Caco-2 (cell line): ENCODE measurements around the gene FRMD4B. TPM values are rescaled to one million over a fixed set of nuclear protein-coding genes. Genes with fewer than 3 reads are reported as not detected.

Experiments
- BruUV-seq: library from RNA; stranded (reverse); fragments of 400-500 nt; replicated peaks from 2 replicates; lab custom pipeline; 2021; lab: Mats Ljungman, UMichigan
- CTCF ChIA-PET: fragments of 300-600 bp; sonication (Branson Sonifier 250); formaldehyde crosslinking; loops from one replicate; lab custom pipeline; 2022; ENCODE audit warnings: antibody characterized with exemption; lab: Charles Lee
- POLR2A ChIA-PET: fragments of 300-600 bp; sonication (Branson Sonifier 250); formaldehyde crosslinking; loops from one replicate; lab custom pipeline; 2022; ENCODE audit warnings: antibody characterized with exemption; lab: Charles Lee
- DNase-seq, 2 experiments: peaks; one replicate each; pipeline versions ENCODE4 v3.0.0 to v3.0.0-alpha.2; 2020 to 2022
- H3K27me3 ChIP-seq: replicated peaks from 2 replicates; pipeline ENCODE4 v1.6.0; 2011; ENCODE audit warnings: low read length; ENCODE audit not compliant: control insufficient read depth, insufficient read depth
- H3K36me3 ChIP-seq: 2 replicates; pipeline ENCODE4 v1.5.1; 2011; ENCODE audit warnings: low read length; ENCODE audit not compliant: control insufficient read depth, insufficient read depth
- H3K4me1 ChIP-seq: fragments of 250-450 bp; sonication (Bioruptor Pico); 2 replicates; pipeline ENCODE4 v1.5.1; 2020; ENCODE audit warnings: mild to moderate bottlenecking
- H3K4me3 ChIP-seq: 2 replicates; pipeline ENCODE4 v1.5.1; 2011; ENCODE audit warnings: low read depth, mild to moderate bottlenecking, control low read depth, low read length
- H3K9me3 ChIP-seq: fragments of 250-450 bp; sonication (Bioruptor Pico); 2 replicates; pipeline ENCODE4 v1.5.1; 2020; ENCODE audit warnings: mild to moderate bottlenecking, moderate library complexity
- H3K27ac Mint-ChIP-seq: one replicate; pipeline ENCODE4 v1.8.0; 2022; ENCODE audit warnings: mixed read lengths; ENCODE audit not compliant: unreplicated experiment
- H3K27me3 Mint-ChIP-seq: one replicate; pipeline ENCODE4 v1.8.0; 2022; ENCODE audit warnings: mixed read lengths; ENCODE audit not compliant: insufficient read depth, unreplicated experiment
- H3K36me3 Mint-ChIP-seq: one replicate; pipeline ENCODE4 v1.8.0; 2022; ENCODE audit warnings: mild to moderate bottlenecking, mixed read lengths; ENCODE audit not compliant: insufficient read depth, unreplicated experiment
- H3K4me1 Mint-ChIP-seq: one replicate; pipeline ENCODE4 v1.8.0; 2022; ENCODE audit warnings: low read depth, mixed read lengths; ENCODE audit not compliant: unreplicated experiment
- H3K4me3 Mint-ChIP-seq: one replicate; pipeline ENCODE4 v1.8.0; 2022; ENCODE audit warnings: mild to moderate bottlenecking, moderate library complexity, mixed read lengths; ENCODE audit not compliant: unreplicated experiment
- H3K9me3 Mint-ChIP-seq: one replicate; pipeline ENCODE4 v1.8.0; 2022; ENCODE audit warnings: mixed read lengths; ENCODE audit not compliant: unreplicated experiment
- CTCF ChIP-seq, 2 experiments: fragments of 200-600 bp in 1 of 2; IDR thresholded peaks; 1 replicate in 1 of 2; 2 replicates in 1 of 2; pipeline versions ENCODE4 v1.5.1 to v1.8.0; 2011 to 2022; ENCODE audit warnings: antibody characterized with exemption in 1 of 2, control low read depth in 1 of 2, inconsistent platforms in 1 of 2, low read depth in 1 of 2, low read length in 1 of 2, mild to moderate bottlenecking in 1 of 2, moderate library complexity in 1 of 2; ENCODE audit not compliant: insufficient read depth in 1 of 2, severe bottlenecking in 1 of 2, unreplicated experiment in 1 of 2
- intact Hi-C: fragments of 100-400 bp; cut with micrococcal nuclease; formaldehyde crosslinking; loops from one replicate; pipeline ENCODE4 v1.10.0; 2022; ENCODE audit not compliant: unreplicated experiment
- total RNA-seq: library from RNA; stranded (reverse); gene quantifications from 2 replicates; pipeline ENCODE4 v1.2.3, GENCODE V29; 2022

The FRMD4B gene
- total RNA-seq, 1 experiment from 2014 or later = 47.5 TPM

- ChIA-PET POLR2A (no interaction called here), CTCF (interaction anchor here (1.0 kb wide), 1 partner anchor 74 kb away, joined by 3 read pairs; no protein-coding TSS in a partner anchor)
- Mint-ChIP-seq H3K27ac (no peak overlapping the region), H3K4me3 (no peak overlapping the region), H3K27me3 (no peaks in the 10 kb centered on the region), H3K36me3 (peaks cover 75% of the 10 kb centered on the region), H3K4me1 (peaks cover 7% of the 10 kb centered on the region), H3K9me3 (no peaks in the 10 kb centered on the region)
- Histone ChIP-seq H3K4me1 (peaks cover 41% of the 10 kb centered on the region), H3K36me3 (no peaks in the 10 kb centered on the region), H3K27me3 (no peaks in the 10 kb centered on the region), H3K9me3 (no peaks in the 10 kb centered on the region), H3K4me3 (no peak overlapping the region)
- peak; percentile 59 to 74 for DNase-seq
- intact Hi-C loops = loop anchor here (1.0 kb wide), 1 partner anchor 8 kb away; no protein-coding TSS in a partner anchor
- BruUV-seq = no TSS peak
- no peak for TF ChIP-seq CTCF (IDR thresholded peaks at IDR 0.05; ENCODE audit: insufficient read depth in 1 of 2, low read depth in 1 of 2, low read length in 1 of 2, severe bottlenecking in 1 of 2, unreplicated experiment in 1 of 2)
Observed at GRCh38 chr3:69231929-69232440, 153.9 kb downstream of the FRMD4B start.

GRCh38 chr3:69226071-69226470 is 159.8 kb downstream of the FRMD4B start:
- ChIA-PET CTCF (no interaction called here), POLR2A (interaction anchor here (0.6 kb wide), 2 partner anchors 13 to 90 kb away, joined by 3 to 6 read pairs; no protein-coding TSS in a partner anchor)
- Mint-ChIP-seq H3K9me3 (no peaks in the 10 kb centered on the region), H3K27me3 (no peaks in the 10 kb centered on the region), H3K36me3 (peaks cover 65% of the 10 kb centered on the region), H3K27ac (peak overlapping the region; percentile 40), H3K4me3 (no peak overlapping the region), H3K4me1 (peaks cover 13% of the 10 kb centered on the region)
- Histone ChIP-seq H3K4me1 (0 out of 2 replicates have a peak, but pooled peaks cover 4% of the 10 kb centered on the region), H3K4me3 (no peak overlapping the region), H3K9me3 (no peaks in the 10 kb centered on the region), H3K27me3 (no peaks in the 10 kb centered on the region), H3K36me3 (no peaks in the 10 kb centered on the region)
- no peak for TF ChIP-seq CTCF (IDR thresholded peaks at IDR 0.05; ENCODE audit: insufficient read depth in 1 of 2, low read depth in 1 of 2, low read length in 1 of 2, severe bottlenecking in 1 of 2, unreplicated experiment in 1 of 2)
- no peak for DNase-seq
- intact Hi-C loops = no loop called here
- BruUV-seq = no TSS peak

- H3K9me3 ChIP-seq = no peaks in the 10 kb centered on the region
- peaks cover 10% of the 10 kb centered on the region for H3K9me3 Mint-ChIP-seq
- H3K4me1 Mint-ChIP-seq = peaks cover 1% of the 10 kb centered on the region
- no peak overlapping the region for H3K4me3 ChIP-seq
- no peak overlapping the region for H3K4me3 Mint-ChIP-seq
- BruUV-seq = no TSS peak
- 0 out of 2 replicates have a peak, but pooled peaks cover 3% of the 10 kb centered on the region for H3K4me1 ChIP-seq
- ChIA-PET POLR2A (no interaction called here), CTCF (no interaction called here)
- intact Hi-C loops = no loop called here
- H3K27ac Mint-ChIP-seq = no peak overlapping the region
- H3K27me3 ChIP-seq = no peaks in the 10 kb centered on the region
- no peak for TF ChIP-seq CTCF (IDR thresholded peaks at IDR 0.05; ENCODE audit: insufficient read depth in 1 of 2, low read depth in 1 of 2, low read length in 1 of 2, severe bottlenecking in 1 of 2, unreplicated experiment in 1 of 2)
- no peak for DNase-seq
- H3K27me3 Mint-ChIP-seq = no peaks in the 10 kb centered on the region
- no peaks in the 10 kb centered on the region for H3K36me3 ChIP-seq
- peaks cover 84% of the 10 kb centered on the region for H3K36me3 Mint-ChIP-seq
Observed at GRCh38 chr3:69219101-69219708, 166.7 kb downstream of the FRMD4B start.
